SIG-M5 treated with dmso at 0.1 percent for 504 hours (cell line): Measurements from ENCODE around the gene SLC37A2.
A peak's percentile ranks its signal among the peaks of the same experiment; 100 is the strongest.

Experiments
- DNase-seq: peaks from one replicate; lab custom pipeline; 2025; ENCODE audit not compliant: unreplicated experiment; lab: John Stamatoyannopoulos, UW

The SLC37A2 gene

DNA sequence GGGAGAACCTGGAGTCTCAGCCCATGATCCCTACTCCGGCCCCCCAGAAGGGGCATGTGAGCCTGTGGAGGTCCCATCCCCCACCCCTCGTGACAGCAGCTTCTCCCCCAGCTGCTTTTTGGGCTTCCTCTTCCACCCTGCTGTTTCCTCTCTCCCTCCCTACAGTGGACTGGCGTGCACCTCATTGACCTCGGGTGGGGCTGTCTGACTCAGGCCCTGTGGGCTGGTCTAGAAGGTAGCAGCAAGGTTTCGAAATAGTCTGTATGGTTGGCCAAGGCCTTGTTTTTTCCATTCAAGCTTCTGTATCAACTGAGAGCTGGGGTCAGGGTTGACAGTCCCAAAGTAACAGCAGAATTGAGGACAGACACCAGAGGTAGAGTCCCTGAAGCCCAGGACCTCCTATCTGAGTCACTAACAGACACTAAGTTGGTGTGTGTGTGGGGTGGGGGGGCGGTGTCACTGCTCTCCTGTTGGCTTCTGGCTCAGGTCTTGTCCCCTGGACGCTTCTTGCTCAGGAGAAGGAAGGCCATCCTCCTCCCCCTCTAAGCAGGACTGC is 7.7 kb downstream of the SLC37A2 start:
- DNase-seq = peak; percentile 91

DNA sequence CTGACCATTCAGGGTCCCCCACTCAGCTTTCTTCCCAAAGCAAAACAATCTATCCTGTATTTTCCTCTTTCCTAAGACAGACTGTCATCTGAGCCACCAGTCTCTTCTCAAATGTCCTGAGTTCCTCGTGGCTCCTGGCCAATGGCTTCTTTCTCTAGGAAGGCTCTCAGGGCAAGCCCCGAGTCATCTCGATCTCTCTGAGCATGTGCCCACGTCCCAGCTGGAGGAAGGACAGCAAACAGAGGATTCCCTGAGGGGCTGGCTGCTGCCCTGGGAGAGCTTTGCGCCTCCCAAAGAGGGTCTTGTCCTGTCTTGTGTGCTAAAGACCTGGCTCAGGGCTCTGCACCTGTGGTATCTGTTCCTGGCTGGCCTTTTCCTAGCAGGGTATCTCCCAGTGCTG is 8.3 kb downstream of the SLC37A2 start:
- no peak for DNase-seq

DNA sequence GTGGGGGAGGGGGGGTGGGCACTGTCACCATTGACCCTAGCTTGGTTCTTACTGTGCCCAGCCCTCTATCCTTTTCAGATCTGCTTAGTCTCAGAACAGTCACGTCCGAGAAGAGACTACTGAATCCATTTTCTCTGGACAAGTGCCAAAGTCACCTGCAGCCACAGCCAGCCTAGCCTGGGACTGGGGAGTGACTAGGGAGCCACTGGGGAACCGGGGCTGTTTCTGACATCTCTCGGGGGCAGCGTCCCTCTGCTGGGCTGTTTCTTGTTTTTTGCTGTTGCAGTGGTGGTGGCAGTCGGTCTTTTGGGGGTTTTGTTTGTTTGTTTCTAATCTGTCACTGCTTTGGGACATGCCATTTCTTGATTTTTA is 8.7 kb downstream of the SLC37A2 start:
- no peak for DNase-seq

DNA sequence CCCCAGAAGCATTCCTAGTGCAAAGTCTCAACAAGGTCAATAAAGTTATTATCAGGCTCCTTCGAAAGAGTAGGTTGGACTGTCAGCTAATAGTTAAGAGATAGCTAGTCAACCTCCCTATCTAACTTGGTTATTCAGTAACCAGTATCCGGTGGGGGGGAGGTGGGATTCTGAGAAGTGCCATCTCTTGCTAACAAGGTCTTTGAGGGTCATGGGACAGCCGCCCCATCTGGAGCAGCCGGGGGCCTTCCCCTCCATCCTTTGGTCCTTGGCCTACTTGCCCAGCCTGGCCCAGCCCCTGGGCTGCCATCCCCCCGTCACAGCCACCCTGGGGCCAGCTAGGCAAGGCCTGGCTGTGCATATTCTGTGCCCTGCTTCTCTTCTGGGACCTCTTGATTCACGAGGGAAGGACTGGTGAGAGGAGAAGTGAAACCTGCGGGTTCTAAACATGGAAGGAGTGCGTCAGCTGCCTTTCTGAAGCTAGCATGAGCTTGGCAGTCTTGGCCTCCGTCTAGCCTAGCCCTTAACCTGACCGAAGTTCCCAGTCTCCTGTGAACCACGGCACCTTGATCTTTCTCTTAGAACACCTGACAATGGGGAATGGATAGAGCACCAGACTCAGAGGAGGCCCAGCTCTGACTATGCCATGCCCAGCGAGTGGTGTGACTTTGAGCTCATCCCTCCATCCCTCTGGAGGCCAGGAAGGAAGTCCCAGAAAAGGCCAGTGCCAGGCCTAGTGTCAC is 9.3 kb downstream of the SLC37A2 start:
- DNase-seq = peak; percentile 83

DNA sequence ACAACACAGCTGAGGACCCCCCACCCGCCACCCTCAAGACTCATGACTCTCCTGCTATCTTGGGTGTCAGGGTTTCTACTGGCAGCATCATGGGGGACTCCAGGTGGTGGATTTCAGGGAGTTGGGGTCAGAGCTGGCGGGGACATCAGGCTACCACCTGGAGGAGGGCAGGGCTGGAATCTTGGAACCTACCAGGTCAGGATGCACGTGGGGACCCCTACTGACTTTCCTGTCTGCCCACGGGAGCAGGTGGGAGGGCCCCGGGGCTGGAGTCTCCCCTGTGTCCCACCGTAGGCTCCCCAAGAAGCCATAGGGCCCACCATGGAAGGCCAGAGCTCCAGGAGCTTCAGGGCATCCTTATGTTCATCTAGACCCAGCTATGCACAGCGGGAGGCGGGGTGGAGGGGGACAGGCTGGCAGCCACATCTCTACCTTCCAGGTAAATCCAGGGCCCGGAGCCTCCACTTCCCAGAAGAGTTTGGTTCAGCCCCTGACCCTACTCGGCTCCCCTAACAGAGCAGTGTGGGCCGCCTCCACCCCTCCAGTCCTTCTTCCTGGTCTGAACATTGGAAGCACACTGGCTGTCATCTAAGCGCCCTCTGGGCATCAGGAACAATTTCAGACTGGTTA is 10.0 kb downstream of the SLC37A2 start:
- DNase-seq = no peak

DNA sequence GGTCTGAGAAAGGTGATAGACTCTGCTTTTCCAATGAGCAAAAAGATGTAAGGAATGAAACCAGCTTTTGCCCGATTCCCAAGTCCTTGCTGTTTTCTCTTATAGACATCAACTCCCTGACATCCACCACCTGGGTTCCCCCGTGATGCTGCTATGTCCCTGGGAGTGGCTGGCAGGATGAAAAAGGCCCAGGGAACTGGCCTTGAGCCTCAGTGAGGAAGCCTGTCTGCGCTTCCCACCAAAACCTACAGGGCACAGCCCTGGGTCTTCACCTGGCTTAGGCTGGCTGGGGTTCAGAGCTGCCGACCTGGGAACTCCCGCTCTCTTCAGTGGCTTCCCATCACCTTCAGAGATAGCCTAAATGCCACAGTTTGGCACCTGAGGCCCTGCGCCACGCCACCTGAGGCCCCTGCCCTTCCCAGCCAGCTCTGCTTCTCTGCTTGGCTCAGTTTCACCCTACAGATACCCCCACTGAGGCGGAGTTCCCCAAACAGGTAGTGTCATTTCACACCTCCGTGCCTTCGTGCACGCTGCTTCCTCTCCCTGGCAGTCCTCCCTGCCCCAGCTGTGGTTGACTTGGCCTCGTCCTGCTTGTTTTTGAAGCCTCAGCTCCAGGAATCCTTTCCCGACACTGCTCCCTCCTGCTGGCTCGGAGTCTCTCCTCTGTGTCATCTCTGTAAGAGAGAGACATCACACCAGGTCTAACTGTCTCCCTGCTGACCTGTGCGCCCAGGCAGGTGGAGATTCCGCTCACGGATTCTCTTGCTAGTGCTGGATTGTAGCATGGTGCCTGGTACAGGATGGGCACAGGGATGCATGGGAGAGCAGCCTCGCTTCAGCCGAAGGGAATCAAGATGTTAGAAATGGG is 10.7 kb downstream of the SLC37A2 start:
- DNase-seq = no peak

DNA sequence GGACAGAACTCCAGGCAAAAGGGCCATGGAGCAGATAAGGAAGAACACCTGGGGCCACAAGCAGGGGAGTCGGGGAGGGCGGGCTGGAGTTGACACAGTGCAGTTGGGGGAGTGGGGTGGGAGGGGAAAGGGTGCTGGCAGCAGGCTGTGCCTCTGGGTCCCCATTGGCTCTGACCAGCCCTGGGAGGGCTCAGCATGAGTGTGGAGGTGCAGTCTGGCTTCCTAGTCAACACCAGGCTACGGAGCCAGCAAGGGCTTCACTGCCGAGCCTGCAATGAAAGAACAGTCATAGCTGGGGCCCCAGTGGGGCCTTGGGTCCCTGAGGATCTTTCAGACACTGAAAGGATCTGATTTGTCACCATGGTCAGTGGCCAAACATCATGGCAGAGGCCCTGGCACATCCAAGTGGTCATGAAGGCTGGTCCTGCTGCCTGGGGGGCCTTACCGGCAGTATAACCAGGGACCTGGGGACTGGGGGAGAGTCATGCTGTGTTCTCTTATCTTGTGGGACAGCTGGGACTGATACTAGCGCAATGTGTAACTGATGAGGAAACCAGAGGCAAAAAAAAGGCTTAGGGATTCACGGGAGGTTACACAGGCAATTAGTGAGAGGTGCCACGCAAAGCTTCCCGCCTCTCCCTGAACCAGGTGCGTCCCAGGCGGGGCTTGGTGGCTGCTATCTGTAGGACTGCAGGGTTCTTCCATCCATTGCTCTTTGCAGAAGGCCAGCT is 11.6 kb downstream of the SLC37A2 start:
- DNase-seq = no peak

DNA sequence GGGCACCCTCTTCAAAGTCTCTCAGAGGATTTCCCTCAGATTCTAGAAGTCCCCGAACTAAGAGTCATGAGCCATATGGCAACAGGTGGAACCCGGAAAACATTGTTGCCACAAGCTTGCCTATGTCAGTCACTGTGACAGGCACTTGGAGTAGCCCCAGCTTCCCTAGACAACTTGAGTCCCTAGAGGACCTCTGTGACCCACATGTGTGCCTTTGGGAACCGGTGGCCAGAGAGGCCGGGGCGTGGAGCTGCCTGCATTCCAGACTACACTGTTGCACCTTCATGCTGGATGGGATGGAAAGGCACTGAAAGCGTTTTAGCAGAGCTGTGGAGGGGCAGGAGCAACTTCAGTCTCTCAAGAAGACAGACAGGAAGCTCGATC is 12.1 kb downstream of the SLC37A2 start:
- no peak for DNase-seq

DNA sequence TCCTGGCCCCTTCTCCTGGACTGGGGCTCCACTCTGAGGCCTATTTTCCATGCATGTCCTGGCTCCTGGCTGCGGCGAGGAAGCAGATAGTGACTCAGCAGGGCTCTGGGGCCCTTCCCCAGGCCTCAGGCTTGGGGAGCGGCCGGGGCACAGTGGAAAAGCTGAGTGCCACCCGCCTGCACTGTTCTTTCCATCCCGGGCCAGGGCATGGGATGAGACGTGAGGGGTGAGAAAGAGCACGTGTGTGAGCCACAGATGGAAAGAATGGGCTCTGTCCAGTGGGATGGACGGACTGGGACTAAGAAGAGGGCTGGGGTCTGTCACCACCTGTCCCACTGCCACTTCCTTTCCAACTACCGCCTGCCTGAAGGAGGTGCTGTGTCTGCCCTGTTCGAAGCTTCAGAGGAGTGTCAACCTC is 12.8 kb downstream of the SLC37A2 start:
- DNase-seq = no peak

DNA sequence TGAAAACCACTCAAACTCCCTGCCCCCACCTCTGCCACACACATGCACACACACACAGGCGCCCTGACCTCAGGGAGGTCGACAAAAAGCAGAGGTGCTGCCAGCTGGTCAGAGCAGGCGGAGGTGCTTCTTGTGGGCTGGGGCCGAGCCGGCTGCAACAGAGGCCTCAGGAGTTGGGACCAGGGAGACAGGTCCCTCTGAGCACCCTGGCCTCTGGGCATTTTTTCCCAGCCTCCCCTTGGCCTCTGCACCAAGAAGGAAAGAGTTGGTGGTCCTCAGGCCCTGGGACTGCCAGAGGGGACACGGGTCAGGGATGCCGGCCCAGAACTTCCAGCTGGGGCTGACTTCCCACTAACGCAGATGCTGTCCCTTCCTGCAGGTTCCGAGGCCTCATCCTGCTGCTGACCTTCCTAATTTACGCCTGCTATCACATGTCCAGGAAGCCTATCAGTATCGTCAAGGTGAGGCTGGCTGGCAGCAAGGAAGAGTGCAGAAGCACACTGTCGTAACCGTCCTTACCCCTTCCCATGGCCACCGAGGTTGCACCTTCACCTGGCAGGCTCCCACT is 13.4 kb downstream of the SLC37A2 start:
- DNase-seq = no peak

DNA sequence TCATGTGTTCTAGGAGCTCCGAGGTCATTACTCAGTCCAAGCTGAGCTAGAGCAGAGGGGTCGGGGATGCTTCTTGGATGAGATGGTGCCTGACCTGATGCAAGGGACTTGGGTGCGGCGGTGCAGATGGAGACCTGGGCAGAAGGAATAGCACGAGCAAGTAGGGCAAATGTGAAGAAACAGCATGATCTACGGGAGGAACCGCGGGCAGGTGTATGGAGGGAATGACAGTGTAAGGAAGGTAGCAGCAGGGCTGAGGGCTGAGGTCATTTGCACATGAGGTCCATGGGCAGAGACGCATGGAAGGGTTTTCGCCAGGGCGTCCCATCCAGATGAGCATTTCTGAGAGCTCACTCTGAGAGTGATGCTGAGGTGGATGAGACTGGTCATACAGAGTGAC is 14.9 kb downstream of the SLC37A2 start:
- DNase-seq = no peak

DNA sequence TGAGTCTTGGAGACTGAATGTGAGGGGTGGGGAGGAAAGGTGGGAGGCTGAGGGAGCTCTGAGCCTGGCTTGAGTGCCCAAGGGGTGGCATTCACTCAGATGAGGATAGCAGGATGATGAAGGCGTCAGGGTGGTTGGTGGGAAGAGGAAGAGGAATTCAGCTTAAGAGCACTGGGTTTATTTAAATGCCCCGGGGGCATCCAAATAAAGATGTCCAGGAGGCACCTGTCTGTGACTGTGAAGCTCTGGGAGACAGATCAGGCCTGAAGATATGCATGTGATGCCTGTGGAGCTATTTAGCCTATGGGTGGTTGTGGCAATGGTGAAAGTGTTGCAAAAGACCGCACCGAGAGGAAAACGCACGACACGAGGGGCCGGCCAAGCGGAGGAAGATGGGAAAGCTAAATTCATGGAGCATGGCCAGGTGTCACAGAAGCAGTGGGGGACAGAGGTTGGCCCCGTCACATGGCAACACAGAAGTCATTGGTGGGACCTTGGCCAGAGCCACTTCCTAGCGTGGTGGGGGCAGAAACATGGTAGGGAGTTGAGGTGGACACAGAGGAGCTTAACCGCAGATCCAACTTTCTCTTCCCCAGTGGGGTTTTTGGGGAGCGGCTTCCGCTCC is 15.5 kb downstream of the SLC37A2 start:
- no peak for DNase-seq

DNA sequence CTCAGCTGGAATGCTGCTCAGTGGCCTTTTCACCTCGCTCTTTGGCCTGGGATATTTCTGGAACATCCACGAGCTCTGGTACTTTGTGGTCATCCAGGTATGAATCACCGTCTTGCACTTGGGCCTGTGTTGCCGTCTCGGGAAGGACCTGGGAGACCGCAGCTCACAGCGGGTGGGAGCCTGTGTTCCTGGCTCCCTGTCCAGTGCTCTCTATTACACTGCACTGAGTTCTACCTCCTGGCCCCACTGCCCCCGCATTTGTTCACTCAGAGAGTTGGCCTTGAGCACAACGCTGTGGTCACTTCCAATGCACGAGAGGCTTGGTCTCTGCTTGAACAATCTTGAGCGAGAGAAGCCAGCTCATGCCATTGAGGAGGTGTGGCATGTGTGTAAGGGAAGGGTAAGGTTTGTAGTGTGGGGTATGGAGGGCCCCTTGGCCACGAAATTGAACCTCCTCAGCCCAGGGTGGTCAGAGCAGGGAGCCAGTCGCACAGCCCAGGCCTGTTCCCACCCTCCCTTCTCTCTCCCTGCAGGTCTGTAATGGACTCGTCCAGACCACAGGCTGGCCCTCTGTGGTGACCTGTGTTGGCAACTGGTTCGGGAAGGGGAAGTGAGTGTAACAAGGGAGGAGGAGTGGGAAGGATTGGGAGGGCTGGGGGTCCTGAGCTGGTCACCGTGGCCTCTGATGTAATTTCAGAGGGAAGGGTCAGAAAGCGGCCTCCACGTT is 16.2 kb downstream of the SLC37A2 start:
- no peak for DNase-seq

DNA sequence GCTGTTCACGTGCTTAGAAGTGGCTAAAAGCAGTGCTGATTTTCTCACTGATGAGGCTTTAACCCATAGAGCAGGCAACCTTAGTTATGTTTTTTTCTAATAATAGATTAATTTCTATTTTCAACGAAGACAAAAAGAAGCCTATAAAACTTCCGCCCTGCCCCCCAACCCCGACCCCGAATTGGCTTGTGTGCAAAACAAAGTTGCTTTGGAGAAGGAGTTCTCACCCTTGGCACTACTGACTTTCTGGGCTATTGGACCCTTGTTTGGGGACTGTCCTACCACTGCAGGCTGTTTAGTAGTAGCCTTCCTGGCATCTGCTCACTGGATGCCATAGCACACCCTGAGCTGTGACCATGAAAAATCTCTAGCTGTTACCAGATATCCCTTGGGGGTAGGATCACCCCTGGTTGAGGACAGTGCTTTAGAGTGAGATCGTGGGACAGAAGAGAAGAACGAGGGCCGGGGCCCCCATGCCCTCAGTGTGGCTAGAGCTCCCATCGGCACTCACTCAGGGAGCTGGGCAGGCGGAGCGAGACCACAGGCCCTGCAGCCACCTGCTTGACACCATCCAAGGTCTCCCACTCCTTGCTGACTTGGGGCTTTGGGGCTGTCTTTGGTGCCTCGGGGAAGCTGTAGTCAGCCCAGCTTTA is 16.9 kb downstream of the SLC37A2 start:
- DNase-seq = no peak

DNA sequence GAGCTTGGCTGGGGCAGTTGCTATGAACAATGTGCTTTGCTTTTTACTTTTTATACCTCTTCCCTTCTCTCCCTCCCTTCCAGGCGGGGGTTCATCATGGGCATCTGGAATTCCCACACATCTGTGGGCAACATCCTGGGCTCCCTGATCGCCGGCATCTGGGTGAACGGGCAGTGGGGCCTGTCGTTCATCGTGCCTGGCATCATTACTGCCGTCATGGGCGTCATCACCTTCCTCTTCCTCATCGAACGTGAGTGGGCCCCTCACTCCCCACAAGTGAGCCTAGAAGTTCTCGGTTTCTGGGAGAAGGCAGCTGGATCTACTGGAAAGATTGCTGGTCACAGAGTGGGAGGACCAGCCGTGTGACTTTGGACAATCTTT is 17.4 kb downstream of the SLC37A2 start:
- DNase-seq = no peak

DNA sequence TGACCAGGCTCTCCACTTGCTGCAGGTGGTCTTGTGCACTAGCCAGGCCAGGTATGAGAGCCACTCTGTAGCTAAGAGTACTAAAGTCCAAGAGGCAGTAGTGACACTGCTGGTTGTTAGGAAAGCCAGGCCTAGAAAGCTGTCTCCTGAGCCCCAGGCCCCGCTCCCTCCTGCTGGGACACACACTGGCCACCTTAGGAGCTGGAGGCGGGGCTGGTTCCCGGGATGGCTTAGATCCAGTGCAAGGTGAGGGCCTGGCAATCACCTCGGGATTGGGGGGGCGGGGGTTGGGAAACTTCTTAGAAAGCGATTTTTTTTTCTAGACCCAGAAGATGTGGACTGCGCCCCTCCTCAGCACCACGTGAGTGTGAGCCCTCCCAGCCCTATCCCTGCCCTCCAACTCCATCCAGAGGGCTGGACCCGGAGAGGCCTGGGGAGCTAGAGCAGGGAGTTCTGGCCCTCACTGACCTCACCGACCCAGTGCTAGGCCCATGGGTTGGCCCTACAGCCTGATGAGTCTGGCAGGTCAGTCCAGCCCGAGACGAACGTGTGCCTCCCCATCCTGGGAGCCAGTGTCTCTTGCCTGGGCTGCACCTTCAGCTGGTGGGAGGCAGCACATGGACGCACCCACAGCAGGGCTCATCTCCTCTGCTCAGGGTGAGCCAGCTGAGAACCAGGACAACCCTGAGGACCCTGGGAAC is 18.1 kb downstream of the SLC37A2 start:
- no peak for DNase-seq

DNA sequence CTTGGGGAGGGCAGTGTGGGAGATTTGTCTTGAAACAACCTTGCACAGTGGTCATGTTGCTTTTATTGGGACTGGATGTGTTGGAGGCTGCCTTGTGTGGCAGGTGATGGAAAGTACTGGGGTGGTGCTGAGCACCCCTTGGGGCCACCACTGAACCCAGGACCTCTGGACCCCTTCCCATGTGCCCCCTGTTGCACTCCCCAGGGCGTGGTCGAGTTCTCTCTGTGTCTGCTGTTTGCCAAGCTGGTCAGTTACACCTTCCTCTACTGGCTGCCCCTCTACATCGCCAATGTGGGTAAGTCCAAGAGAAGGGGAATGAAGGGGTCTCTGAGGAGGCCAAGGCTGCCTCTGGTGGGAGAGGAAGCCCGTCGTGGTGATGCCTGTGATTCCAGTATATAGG is 18.9 kb downstream of the SLC37A2 start:
- DNase-seq = no peak

DNA sequence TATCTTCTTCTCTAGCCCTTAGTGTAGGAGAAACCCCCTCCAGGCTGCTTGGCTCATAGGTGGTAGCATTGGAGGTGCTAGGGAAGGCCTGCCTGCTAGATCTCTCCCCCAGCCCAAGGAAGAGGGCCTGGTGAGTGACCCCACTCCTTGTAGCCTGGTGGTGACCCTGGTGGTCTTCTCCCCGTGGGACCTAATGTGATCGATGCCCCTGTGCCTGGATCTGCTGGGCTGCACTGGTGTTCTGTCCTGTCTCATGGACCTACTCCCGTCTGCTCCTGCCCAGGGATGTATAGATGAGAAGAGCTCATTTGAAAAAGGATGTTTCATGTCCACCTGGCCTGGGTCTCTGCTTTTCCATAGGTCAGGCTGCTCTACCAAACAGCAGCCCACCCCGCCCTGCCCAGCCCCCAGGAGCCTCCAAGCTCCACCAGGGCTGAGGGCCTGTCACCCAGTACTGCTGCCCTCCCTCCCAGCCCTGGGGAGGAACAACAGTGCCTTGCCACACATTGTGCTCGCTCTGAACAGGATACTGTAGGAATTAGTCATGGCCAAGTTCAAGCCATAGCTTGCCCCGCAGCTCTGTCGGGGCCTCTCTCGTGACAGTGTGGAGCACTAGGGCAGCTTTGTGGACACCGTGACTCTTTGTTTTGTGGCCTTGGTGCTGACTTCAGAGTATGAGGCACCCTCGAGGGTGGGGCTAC is 19.7 kb downstream of the SLC37A2 start:
- DNase-seq = peak; percentile 9
